ENCODE measurements around the gene TMPRSS6. TPM values are rescaled to one million over a fixed set of nuclear protein-coding genes. Genes with fewer than 3 reads are reported as not detected.

TMPRSS6 gene
- total and polyA plus RNA-seq, 3 donors from 2014 or later, result 1.5 to 4.0 (median 3.4) TPM

GRCh38 chr22:37148742-37149665 is 39.5 kb upstream of the TMPRSS6 start:
- Histone ChIP-seq H3K36me3 (ENCODE audit: low read depth, missing control alignments) (no peaks in the 10 kb centered on the region), H3K4me3 (no peak overlapping the region), H3K27me3 (no peaks in the 10 kb centered on the region), H3K4me1 (no peaks in the 10 kb centered on the region), H3K9me3 (no peaks in the 10 kb centered on the region), H3K27ac (no peak overlapping the region)
- no peak for DNase-seq
- TF ChIP-seq POLR2A (IDR thresholded peaks at IDR 0.05), result no peak
- TF ChIP-seq CTCF (IDR thresholded peaks at IDR 0.05), result no peak
- intact Hi-C loops (cut with DNase I; ENCODE audit: low total_unique reads), result no loop called here
- 88 to 92% methylated on average over 16 to 17 of the region's 17 CpGs for WGBS, 2 donors

GRCh38 chr22:37148031-37148651 is 38.6 kb upstream of the TMPRSS6 start:
- no peak overlapping the region for H3K4me3 ChIP-seq
- no peaks in the 10 kb centered on the region for H3K36me3 ChIP-seq (ENCODE audit: low read depth, missing control alignments)
- H3K27ac ChIP-seq, result no peak overlapping the region
- H3K4me1 ChIP-seq, result no peaks in the 10 kb centered on the region
- H3K9me3 ChIP-seq, result no peaks in the 10 kb centered on the region
- intact Hi-C loops (cut with DNase I; ENCODE audit: low total_unique reads), result no loop called here
- no peak for DNase-seq
- 72 to 79% methylated on average over 17 of the region's 17 CpGs for WGBS, 2 donors
- no peaks in the 10 kb centered on the region for H3K27me3 ChIP-seq
- TF ChIP-seq CTCF (IDR thresholded peaks at IDR 0.05) (no peak), POLR2A (IDR thresholded peaks at IDR 0.05) (no peak)

GRCh38 chr22:37147186-37147990 is 37.9 kb upstream of the TMPRSS6 start:
- H3K4me3 ChIP-seq, result no peak overlapping the region
- intact Hi-C loops (cut with DNase I; ENCODE audit: low total_unique reads), result no loop called here
- DNase-seq, result no peak
- WGBS, 2 donors, result 83 to 91% methylated on average over 8 to 12 of the region's 12 CpGs
- no peaks in the 10 kb centered on the region for H3K9me3 ChIP-seq
- no peaks in the 10 kb centered on the region for H3K27me3 ChIP-seq
- TF ChIP-seq POLR2A (IDR thresholded peaks at IDR 0.05) (no peak), CTCF (IDR thresholded peaks at IDR 0.05) (no peak)
- H3K4me1 ChIP-seq, result no peaks in the 10 kb centered on the region
- H3K36me3 ChIP-seq (ENCODE audit: low read depth, missing control alignments), result no peaks in the 10 kb centered on the region
- H3K27ac ChIP-seq, result no peak overlapping the region

GRCh38 chr22:37146507-37147180 is 37.1 kb upstream of the TMPRSS6 start:
- Histone ChIP-seq H3K4me3 (no peak overlapping the region), H3K4me1 (no peaks in the 10 kb centered on the region), H3K27ac (no peak overlapping the region), H3K36me3 (ENCODE audit: low read depth, missing control alignments) (no peaks in the 10 kb centered on the region), H3K27me3 (no peaks in the 10 kb centered on the region), H3K9me3 (no peaks in the 10 kb centered on the region)
- no peak for DNase-seq
- intact Hi-C loops (cut with DNase I; ENCODE audit: low total_unique reads), result no loop called here
- 88 to 96% methylated on average over 12 to 16 of the region's 16 CpGs for WGBS, 2 donors
- TF ChIP-seq CTCF (IDR thresholded peaks at IDR 0.05), result no peak
- no peak for TF ChIP-seq POLR2A (IDR thresholded peaks at IDR 0.05)

Data from testis (tissue), 3 donors.